GM19452 (cell line): Measurements from ENCODE around the gene DLGAP3.
"Not testable (repeated sequence)": the region's sequence is repeated elsewhere in the genome, so short reads cannot be mapped to it uniquely, and the experiment has no call there.

Source experiments
- ATAC-seq: cut with Tn5 transposase; IDR thresholded peaks from one replicate; pipeline ENCODE4 v1.9.1; 2021; ENCODE audit not compliant: unreplicated experiment

Gene DLGAP3

DNA sequence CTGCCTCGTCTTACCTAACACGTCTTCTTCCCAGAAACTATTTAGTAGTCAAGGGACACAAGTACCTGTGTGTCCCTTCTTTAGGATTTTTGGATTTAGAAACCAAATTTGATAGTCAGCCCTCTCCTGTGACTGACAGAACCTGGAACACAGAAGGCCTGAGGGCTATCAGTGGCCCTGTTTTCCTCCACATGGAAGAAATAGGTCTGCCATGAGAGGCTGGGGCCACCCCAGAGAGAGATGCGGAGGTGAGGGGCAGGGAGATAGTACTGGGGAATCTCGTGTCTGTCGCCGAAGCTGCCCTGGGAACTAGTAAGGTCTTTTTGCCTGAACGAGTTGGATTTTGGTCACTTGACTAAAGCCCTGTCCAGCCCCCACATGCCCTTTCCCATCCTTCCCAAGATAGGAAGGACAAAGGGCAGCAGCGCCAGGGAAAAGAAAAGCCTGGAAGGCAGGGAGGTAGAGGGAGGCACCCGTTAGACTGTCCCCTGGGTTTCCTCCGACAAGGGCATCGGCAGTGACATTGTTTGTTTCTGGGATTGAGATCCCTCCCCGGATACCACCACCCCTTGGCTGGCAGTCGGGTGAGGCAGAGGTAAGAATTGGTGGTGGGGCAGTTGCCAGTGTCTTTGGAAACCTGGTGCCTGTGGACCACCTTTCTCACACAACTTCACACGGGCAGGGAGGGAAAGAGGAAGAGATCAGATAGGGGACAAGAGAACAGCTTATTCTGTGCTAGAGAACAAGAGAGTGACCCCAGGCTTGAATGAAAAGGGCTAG lies 89.7 kb downstream of the DLGAP3 start:
- ATAC-seq, result no peak

- no peak for ATAC-seq
These were observed 95.7 kb downstream of the DLGAP3 start for GRCh38 chr1:34833711-34834110.

DNA sequence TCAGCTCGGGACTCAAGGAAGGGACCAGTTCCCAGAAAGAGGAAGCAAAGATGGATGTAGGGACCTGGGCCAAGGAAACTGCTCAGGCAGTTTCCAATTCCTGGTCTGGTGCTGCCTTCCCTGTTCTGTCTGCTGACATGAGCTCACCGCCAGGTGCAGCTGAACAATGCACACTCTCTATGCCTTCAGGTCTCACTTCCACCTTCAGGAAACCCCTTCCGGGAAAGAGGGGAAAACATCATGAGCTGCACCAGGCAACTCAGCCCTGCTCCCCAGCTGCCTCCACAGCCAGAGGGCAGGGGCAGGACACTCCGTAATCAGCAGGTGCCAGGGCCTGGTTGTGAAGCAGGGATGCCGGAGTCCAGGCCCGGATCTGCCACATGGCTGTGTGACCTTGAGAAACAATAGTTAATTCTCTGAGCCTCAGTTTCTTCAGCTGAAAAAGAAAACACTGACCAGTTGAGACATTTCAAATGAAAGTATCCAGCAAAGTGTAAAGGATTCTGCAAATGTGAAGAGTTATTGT lies 97.7 kb downstream of the DLGAP3 start:
- no peak for ATAC-seq

DNA sequence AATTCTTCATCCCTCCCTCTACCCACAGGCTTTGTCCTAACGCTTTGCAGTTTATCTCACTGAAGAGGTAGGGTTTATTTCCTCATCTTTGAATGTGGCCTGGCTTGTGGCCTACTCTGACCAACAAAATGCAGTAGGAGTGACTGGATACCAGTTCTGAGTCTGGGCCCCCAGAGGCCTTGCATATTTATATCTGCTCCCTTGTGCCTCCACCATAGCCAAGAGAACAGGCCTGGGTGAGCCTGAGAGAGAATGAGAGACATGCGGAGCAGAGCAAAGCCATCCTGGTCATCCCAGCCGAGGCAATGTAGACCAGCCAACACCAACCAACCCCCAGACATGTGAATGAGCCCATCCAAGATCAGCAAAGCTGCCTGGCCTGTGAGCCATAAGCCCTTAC lies 100.2 kb downstream of the DLGAP3 start:
- no peak for ATAC-seq

GRCh38 chr1:34828611-34829010 lies 100.8 kb downstream of the DLGAP3 start:
- ATAC-seq, result no peak

DNA sequence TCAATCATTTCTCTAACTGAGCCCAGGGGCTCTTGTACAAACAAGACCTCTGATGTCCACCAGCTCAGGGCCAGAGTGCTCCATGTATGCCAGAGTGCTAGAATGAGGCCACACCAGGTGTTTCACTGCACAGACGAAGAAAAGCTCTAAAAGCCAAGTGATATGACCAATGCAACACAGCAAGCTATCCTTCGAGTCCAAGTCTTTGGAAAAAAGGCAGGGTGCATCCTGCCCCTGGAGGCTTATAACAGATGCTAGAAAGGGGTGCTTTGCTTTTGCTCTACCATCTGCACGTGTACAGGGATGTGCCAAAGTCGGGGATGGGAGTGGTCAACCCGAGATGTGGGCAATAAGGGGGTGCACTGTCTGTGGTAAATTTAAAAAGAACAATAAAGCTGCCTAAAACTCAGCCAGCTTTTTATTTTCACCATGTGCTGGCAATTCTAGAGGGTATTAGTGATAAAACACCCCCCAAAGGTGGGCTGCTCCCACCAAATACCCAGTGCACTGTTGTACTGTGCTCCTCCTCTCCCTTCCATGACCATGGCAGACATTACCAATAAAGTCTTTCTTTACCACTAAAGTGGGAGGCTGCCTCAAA lies 102.0 kb downstream of the DLGAP3 start:
- no peak for ATAC-seq

GRCh38 chr1:34825455-34826091 lies 103.9 kb downstream of the DLGAP3 start:
- no peak for ATAC-seq

GRCh38 chr1:34824817-34825454 lies 104.5 kb downstream of the DLGAP3 start:
- no peak for ATAC-seq

GRCh38 chr1:34822202-34822601 lies 107.2 kb downstream of the DLGAP3 start:
- no peak for ATAC-seq

DNA sequence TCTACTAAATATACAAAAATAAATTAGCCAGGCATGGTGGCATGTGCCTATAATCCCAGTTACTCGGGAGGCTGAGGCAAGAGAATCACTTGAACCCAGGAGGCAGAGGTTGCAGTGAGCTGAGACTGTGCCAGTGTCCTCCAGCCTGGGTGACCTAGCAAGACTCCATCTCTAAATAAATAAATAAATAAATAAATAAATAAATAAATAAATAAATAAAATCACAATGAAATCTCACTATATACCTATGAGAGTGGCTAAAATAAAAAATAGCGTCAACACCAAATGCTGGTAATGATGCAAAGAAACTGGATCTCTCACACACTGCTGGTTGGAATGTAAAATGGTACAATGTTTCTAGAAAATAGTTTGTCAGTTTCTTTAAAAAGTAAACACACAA lies 110.6 kb downstream of the DLGAP3 start:
- ATAC-seq, result not testable (repeated sequence)

DNA sequence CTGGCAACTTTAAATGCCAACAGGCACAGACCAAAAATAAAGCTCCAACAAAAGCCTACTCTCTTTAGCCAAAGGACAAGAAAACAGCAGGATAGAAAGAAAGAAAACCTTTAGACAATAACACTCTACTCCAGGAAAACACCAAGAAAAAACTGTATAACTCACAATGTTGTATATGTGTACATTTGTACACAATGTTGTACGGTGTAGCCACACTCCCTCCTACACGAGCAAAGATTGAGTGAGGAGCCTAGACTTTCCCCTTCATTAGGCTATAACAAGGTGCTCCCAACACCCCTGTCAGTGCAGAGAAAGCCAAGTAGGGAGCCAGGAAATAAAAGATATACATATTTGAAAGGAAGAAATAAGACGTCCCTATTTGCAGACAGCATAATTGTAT lies 112.7 kb downstream of the DLGAP3 start:
- ATAC-seq, result no peak

- ATAC-seq, result no peak
These were observed 113.1 kb downstream of the DLGAP3 start for GRCh38 chr1:34816332-34816731.
